Loucy (cell line): ENCODE measurements around the gene EGFLAM.

Experiments
- H2AFZ ChIP-seq: fragments of 200-600 bp; sonication (generic); 2 replicates; pipeline ENCODE4 v1.6.0; 2016; ENCODE audit warnings: antibody characterized with exemption, mild to moderate bottlenecking, low read length, moderate library complexity
- H3F3A ChIP-seq: fragments of 200-600 bp; 2 replicates; pipeline ENCODE4 v1.6.0; 2016; ENCODE audit warnings: antibody characterized with exemption, low read depth, mild to moderate bottlenecking
- H3K27me3 ChIP-seq: fragments of 200-600 bp; sonication (generic); 2 replicates; pipeline ENCODE4 v1.6.1; 2014; ENCODE audit warnings: low read length, mild to moderate bottlenecking; ENCODE audit not compliant: insufficient read depth, poor library complexity, severe bottlenecking
- H3K36me3 ChIP-seq: fragments of 200-600 bp; sonication (generic); 2 replicates; pipeline ENCODE4 v1.6.1; 2016; ENCODE audit warnings: low read length; ENCODE audit not compliant: insufficient read depth
- H3K4me1 ChIP-seq: fragments of 200-600 bp; sonication (generic); 2 replicates; pipeline ENCODE4 v1.5.1; 2014; ENCODE audit warnings: low read length, mild to moderate bottlenecking; ENCODE audit not compliant: insufficient read depth, poor library complexity, severe bottlenecking
- H3K4me2 ChIP-seq: fragments of 200-600 bp; sonication (generic); 2 replicates; pipeline ENCODE4 v1.6.0; 2014; ENCODE audit warnings: antibody characterized with exemption, low read length, low read depth, mild to moderate bottlenecking; ENCODE audit not compliant: poor library complexity, severe bottlenecking
- H3K4me3 ChIP-seq: fragments of 200-600 bp; sonication (generic); 2 replicates; pipeline ENCODE4 v1.5.1; 2014; ENCODE audit warnings: low read length, mild to moderate bottlenecking, mixed read lengths; ENCODE audit not compliant: poor library complexity, severe bottlenecking
- H3K79me2 ChIP-seq: fragments of 200-600 bp; sonication (generic); 2 replicates; pipeline ENCODE4 v1.6.1; 2014; ENCODE audit warnings: low read length; ENCODE audit not compliant: insufficient read depth
- H3K9ac ChIP-seq: fragments of 200-600 bp; sonication (generic); 2 replicates; pipeline ENCODE4 v1.6.0; 2014; ENCODE audit warnings: mild to moderate bottlenecking, low read depth, low read length, moderate library complexity; ENCODE audit not compliant: poor library complexity, severe bottlenecking
- H3K9me2 ChIP-seq: fragments of 200-600 bp; sonication (generic); replicated peaks from 2 replicates; pipeline ENCODE4 v1.6.1; 2016; ENCODE audit warnings: low read depth, low read length, mixed read lengths
- H3K9me3 ChIP-seq: fragments of 200-600 bp; sonication (generic); 2 replicates; pipeline ENCODE4 v1.6.1; 2014; ENCODE audit warnings: mild to moderate bottlenecking, antibody characterized with exemption, low read length, low read depth; ENCODE audit not compliant: insufficient read depth
- H4K20me1 ChIP-seq: fragments of 200-600 bp; sonication (generic); 2 replicates; pipeline ENCODE4 v1.6.0; 2014; ENCODE audit warnings: antibody characterized with exemption, low read length, mild to moderate bottlenecking; ENCODE audit not compliant: insufficient read depth, poor library complexity, severe bottlenecking
- CTCF ChIP-seq: fragments of 200-600 bp; sonication (generic); conservative IDR thresholded peaks from 2 replicates; pipeline ENCODE4 v1.5.1; 2014; ENCODE audit warnings: mild to moderate bottlenecking, antibody characterized with exemption, low read length
- EZH2phosphoT487 ChIP-seq: fragments of 200-600 bp; IDR thresholded peaks from 2 replicates; pipeline ENCODE4 v1.6.1; 2018; ENCODE audit warnings: antibody characterized with exemption, mild to moderate bottlenecking, moderate library complexity, borderline replicate concordance

The EGFLAM gene

DNA sequence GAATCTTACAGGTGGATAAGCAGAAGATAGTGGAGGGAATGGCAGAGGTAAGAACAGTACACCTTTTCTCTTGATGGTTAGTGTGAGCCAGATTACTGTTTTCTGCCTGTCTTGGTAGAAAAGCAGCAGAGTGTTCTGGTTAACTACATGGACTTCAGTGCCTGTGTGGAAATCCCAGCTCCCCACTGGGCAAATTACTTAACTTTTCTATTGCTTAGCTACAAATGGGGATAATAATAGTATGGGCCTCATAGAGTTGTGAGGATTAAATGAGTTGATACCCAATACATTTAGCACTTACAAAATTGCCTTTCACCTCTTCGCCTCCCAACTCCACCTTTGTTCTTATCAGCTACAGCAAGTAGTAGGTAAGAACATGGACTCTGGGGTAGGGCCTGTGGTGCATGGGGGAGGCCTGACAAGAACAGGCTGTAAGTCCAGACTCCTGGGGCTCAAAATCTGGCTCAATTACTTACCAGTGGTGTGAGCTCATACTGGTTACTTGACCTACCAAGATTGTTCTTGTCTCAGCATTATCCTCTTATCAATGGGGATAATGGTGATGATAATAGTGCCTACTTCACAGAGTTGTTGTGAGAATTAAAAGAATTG lies 173.0 kb downstream of the EGFLAM start:
- H3K79me2 ChIP-seq, result no peaks in the 10 kb centered on the region
- no peak overlapping the region for H2AFZ ChIP-seq
- no peak overlapping the region for H3K9ac ChIP-seq
- no peaks in the 10 kb centered on the region for H3K9me3 ChIP-seq
- H3K9me2 ChIP-seq, result no peaks in the 10 kb centered on the region
- no peaks in the 10 kb centered on the region for H3K36me3 ChIP-seq
- no peaks in the 10 kb centered on the region for H4K20me1 ChIP-seq
- no peak overlapping the region for H3K4me2 ChIP-seq
- no peak overlapping the region for H3K4me3 ChIP-seq
- H3K27me3 ChIP-seq, result no peaks in the 10 kb centered on the region
- H3K4me1 ChIP-seq, result no peaks in the 10 kb centered on the region
- no peak for TF ChIP-seq CTCF
- no peak for TF ChIP-seq EZH2phosphoT487
- H3F3A ChIP-seq, result no peaks in the 10 kb centered on the region

DNA sequence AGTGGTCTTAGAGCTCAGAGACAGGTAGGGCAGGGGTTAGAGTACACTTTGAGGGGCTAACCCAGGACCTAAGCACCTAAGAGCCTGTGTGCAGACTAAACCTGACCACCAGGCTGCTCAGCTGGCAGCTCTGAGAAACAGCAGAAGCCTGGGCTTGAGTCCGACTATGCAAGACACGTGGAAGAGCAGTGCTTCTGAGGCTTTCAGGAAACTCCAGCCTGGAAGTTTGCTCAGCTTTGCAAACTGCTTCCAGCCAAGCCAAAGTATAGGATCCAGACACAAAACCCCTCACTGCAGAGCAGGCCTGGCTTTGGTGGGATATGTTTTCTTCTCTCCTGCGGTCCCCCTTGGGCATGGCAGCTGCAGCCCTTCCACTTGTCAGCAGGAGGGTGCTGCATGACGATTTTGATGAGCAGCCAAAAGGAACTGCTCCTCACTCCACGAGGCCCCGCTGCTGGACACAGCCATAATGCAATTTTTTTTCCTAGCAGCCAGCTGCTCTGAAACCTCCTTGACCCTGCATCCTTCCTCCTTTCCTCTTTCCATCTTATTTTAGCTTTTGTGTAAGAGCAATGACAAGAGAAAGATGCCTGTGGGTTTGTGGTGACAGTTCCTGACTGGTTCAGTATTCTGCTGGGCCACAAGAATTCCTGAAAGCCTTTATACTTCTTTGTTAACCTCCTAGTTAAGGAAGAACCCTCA lies 175.0 kb downstream of the EGFLAM start:
- no peak overlapping the region for H2AFZ ChIP-seq
- H3K4me1 ChIP-seq, result no peaks in the 10 kb centered on the region
- no peaks in the 10 kb centered on the region for H3K9me2 ChIP-seq
- no peaks in the 10 kb centered on the region for H3F3A ChIP-seq
- no peaks in the 10 kb centered on the region for H3K27me3 ChIP-seq
- H3K4me2 ChIP-seq, result no peak overlapping the region
- no peaks in the 10 kb centered on the region for H3K9me3 ChIP-seq
- H4K20me1 ChIP-seq, result no peaks in the 10 kb centered on the region
- TF ChIP-seq EZH2phosphoT487, result no peak
- no peak for TF ChIP-seq CTCF
- H3K4me3 ChIP-seq, result no peak overlapping the region
- no peaks in the 10 kb centered on the region for H3K36me3 ChIP-seq
- H3K79me2 ChIP-seq, result no peaks in the 10 kb centered on the region
- no peak overlapping the region for H3K9ac ChIP-seq

DNA sequence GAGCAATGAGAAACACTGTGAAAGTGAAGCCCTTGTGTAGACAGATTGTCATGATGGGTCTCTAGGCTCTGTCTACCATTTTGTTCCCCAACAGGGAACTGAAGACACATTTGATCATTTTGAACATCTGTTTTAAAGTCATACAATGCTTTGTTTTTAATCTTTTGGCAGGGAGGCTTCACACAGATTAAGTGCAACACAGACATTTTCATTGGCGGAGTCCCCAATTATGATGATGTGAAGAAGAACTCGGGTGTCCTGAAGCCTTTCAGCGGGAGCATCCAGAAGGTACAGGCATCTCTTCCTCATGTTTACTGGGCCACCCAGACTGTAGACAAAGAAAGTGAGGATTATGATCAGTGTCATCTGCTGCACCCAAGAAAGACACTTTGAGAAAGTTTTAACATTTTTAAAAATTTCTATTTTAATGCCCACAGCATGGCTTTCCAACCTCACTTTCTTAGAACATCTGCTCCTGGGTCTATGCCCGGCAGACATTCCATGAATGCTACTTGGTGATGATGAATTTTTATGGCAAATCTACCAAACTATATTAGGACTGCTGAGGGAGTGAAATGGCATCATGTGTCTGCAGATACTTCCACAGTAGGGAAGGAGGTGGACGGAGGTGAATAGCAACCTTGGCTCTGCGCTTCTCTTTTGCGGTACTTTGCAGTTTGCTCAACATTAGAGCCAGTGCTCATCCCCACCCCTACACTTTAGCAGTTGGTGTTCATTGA lies 176.8 kb downstream of the EGFLAM start:
- H3K9me2 ChIP-seq, result no peaks in the 10 kb centered on the region
- H3K36me3 ChIP-seq, result no peaks in the 10 kb centered on the region
- H3K27me3 ChIP-seq, result no peaks in the 10 kb centered on the region
- no peak overlapping the region for H3K4me3 ChIP-seq
- TF ChIP-seq EZH2phosphoT487 (no peak), CTCF (no peak)
- H3F3A ChIP-seq, result no peaks in the 10 kb centered on the region
- no peak overlapping the region for H2AFZ ChIP-seq
- H3K4me2 ChIP-seq, result no peak overlapping the region
- H3K79me2 ChIP-seq, result no peaks in the 10 kb centered on the region
- H3K9ac ChIP-seq, result no peak overlapping the region
- no peaks in the 10 kb centered on the region for H3K9me3 ChIP-seq
- no peaks in the 10 kb centered on the region for H4K20me1 ChIP-seq
- no peaks in the 10 kb centered on the region for H3K4me1 ChIP-seq
